Ovary (tissue), 9 donors: ENCODE measurements around the gene ARFGAP1. TPM values are rescaled to one million over a fixed set of nuclear protein-coding genes. Genes with fewer than 3 reads are reported as not detected.

Source experiments
- DNase-seq, 5 donors: peaks; one replicate each; pipeline ENCODE4 v3.0.0-alpha.2; 2019 to 2020
- H3K27ac ChIP-seq, 2 donors: fragments of 200-600 bp; one replicate each; pipeline versions ENCODE4 v1.5.1 to v1.8.0; 2019 to 2022
- H3K27me3 ChIP-seq: fragments of 200-600 bp; one replicate; pipeline ENCODE4 v1.8.0; 2022
- H3K36me3 ChIP-seq: fragments of 200-600 bp; sonication (generic); one replicate; pipeline ENCODE4 v1.5.1; 2019
- H3K4me1 ChIP-seq: one replicate; pipeline ENCODE4 v1.8.1; 2013; ENCODE audit warnings: mild to moderate bottlenecking, moderate library complexity; ENCODE audit not compliant: insufficient read depth
- H3K4me3 ChIP-seq: fragments of 200-600 bp; sonication (generic); one replicate; pipeline ENCODE4 v1.5.1; 2017
- H3K9me3 ChIP-seq, 2 donors: fragments of 200-600 bp in 1 of 2; sonication (generic) in 1 of 2; one replicate each; pipeline versions ENCODE4 v1.5.1 to v1.8.1; 2013 to 2019; ENCODE audit warnings: mild to moderate bottlenecking in 1 of 2, moderate library complexity in 1 of 2
- CTCF ChIP-seq, 3 donors: fragments of 450-650 bp in 2 of 3; fragments of 200-600 bp in 1 of 3; IDR thresholded peaks; one replicate each; pipeline versions ENCODE4 v1.5.1 to v1.8.0; 2016 to 2022; ENCODE audit warnings: antibody characterized with exemption in 3 of 3, mild to moderate bottlenecking in 1 of 3
- EP300 ChIP-seq: sonication (generic); formaldehyde crosslinking; IDR thresholded peaks from one replicate; pipeline ENCODE4 v1.6.1; 2017; ENCODE audit warnings: antibody characterized with exemption
- POLR2A ChIP-seq: fragments of 450-650 bp; IDR thresholded peaks from one replicate; pipeline ENCODE4 v1.6.1; 2017; ENCODE audit warnings: antibody characterized with exemption, mild to moderate bottlenecking, moderate library complexity
- WGBS, 3 donors: extraction: QIAGEN DNeasy Blood & Tissue Kit in 1 of 3; methylation state at CpG; one replicate each; pipeline versions ENCODE4 v1.1.5 to v1.1.7; 2013 to 2017; 5-methylcytosine and 5-hydroxymethylcytosine counted together
- intact Hi-C, 4 donors: fragments of 100-400 bp; cut with DNase I; formaldehyde crosslinking; loops; one replicate each; pipeline versions ENCODE4 v1.11.0 to v1.15.1; 2022 to 2023
- polyA plus RNA-seq, 2 donors: library from polyadenylated mRNA; stranded (reverse); fragments of 200-250 nt in 1 of 2; fragments of 350-450 nt in 1 of 2; fragmentation: Illumina TruSeq in 1 of 2; extraction: RNeasy Lipid Tissue Mini Kit (QIAGEN cat#74804) in 1 of 2; gene quantifications; one replicate each; pipeline ENCODE4 v1.2.3, GENCODE V29; 2013 to 2014
- total RNA-seq, 7 donors: library from RNA; depleted of rRNA in 2 of 7; stranded (reverse); fragments of >200 nt in 2 of 7; fragmentation: NEBNext Ultra II Directional in 3 of 7; extraction: Animal tissue kit (Norgen Biotek cat#: 25700) in 3 of 7; gene quantifications; one replicate each; pipeline versions ENCODE4 v1.1.0 to v1.2.4, GENCODE V29; 2016 to 2023
- donor health status: DM: no; HTN: no; CAD: no; lungs with moderate emphysema.
- donor health status: DM: no; HTN: no; CAD: no.
- donor health status: Bipolar disorder and iron deficiency.
- donor health status: DM: yes; HTN: yes; CAD: no.
- donor health status: DM: no; HTN: no; CAD: no.
- donor health status: DM: yes; HTN: yes; CAD: no.

ARFGAP1 gene
- total and polyA plus RNA-seq, 9 donors = 18.9 to 80.2 (median 68.7) TPM

GRCh38 chr20:63252284-63252711, 20.3 kb upstream of the ARFGAP1 start:
- Histone ChIP-seq H3K36me3 (no peaks in the 10 kb centered on the region), H3K4me3 (no peak overlapping the region), H3K4me1 (no peaks in the 10 kb centered on the region), H3K9me3 (no peaks in the 10 kb centered on the region), H3K27ac (no peak overlapping the region), H3K27me3 (no peaks in the 10 kb centered on the region)
- intact Hi-C loops = no loop called here
- WGBS, 3 donors = 54 to 63% (median 63%) methylated on average over 8 of the region's 8 CpGs
- no peak for TF ChIP-seq CTCF (IDR thresholded peaks at IDR 0.05)
- TF ChIP-seq EP300 = no peak
- TF ChIP-seq POLR2A = no peak
- DNase-seq = no peak

GRCh38 chr20:63253065-63253437, 19.6 kb upstream of the ARFGAP1 start:
- no peak for TF ChIP-seq CTCF (IDR thresholded peaks at IDR 0.05)
- TF ChIP-seq EP300 = no peak
- TF ChIP-seq POLR2A = no peak
- Histone ChIP-seq H3K27me3 (no peaks in the 10 kb centered on the region), H3K9me3 (no peaks in the 10 kb centered on the region), H3K4me1 (no peaks in the 10 kb centered on the region), H3K36me3 (no peaks in the 10 kb centered on the region), H3K4me3 (no peak overlapping the region), H3K27ac (no peak overlapping the region)
- DNase-seq = no peak
- WGBS, 3 donors = 9 to 21% (median 14%) methylated on average over 15 to 16 of the region's 16 CpGs
- intact Hi-C loops = no loop called here

- intact Hi-C loops = no loop called here
- WGBS, 3 donors = 0 to 1% (median 0%) methylated on average over 47 to 89 of the region's 89 CpGs
These were observed 19.0 kb upstream of the ARFGAP1 start for GRCh38 chr20:63253438-63254231.

GRCh38 chr20:63254232-63254605, 18.4 kb upstream of the ARFGAP1 start, which contains the start of gene NKAIN4:
Gene NKAIN4 (minus strand): TSS chr20:63254463. CDS start chr20:63254450, 13 bp downstream.
- Histone ChIP-seq H3K27me3 (no peaks in the 10 kb centered on the region), H3K9me3 (no peaks in the 10 kb centered on the region), H3K4me1 (no peaks in the 10 kb centered on the region), H3K4me3 (no peak within 1 kb of the TSS), H3K36me3 (no peaks in the 10 kb centered on the region), H3K27ac (no peak within 1 kb of the TSS)
- WGBS, 3 donors = 0 to 5% (median 1%) methylated on average over 7 to 46 of the region's 46 CpGs
- DNase-seq = no peak
- intact Hi-C loops = no loop called here
- TF ChIP-seq EP300 (no peak), POLR2A (no peak), CTCF (IDR thresholded peaks at IDR 0.05) (no peak)

More at GRCh38 chr20:63253438-63254231, 19.0 kb upstream of the ARFGAP1 start:
- no peak for TF ChIP-seq EP300
- TF ChIP-seq POLR2A = no peak
- no peak for TF ChIP-seq CTCF (IDR thresholded peaks at IDR 0.05)
- no peaks in the 10 kb centered on the region for H3K4me1 ChIP-seq
- H3K36me3 ChIP-seq = no peaks in the 10 kb centered on the region
- H3K9me3 ChIP-seq = no peaks in the 10 kb centered on the region
- no peaks in the 10 kb centered on the region for H3K27me3 ChIP-seq
- no peak overlapping the region for H3K4me3 ChIP-seq
- no peak for DNase-seq
- no peak overlapping the region for H3K27ac ChIP-seq
